Mesenchymal stem cell (in vitro differentiated cells and primary cell): ENCODE measurements around the gene SETX.

Experiments
- DNase-seq: peaks from one replicate; pipeline ENCODE4 v3.0.0-alpha.2; 2013
- H2AFZ ChIP-seq: one replicate; pipeline ENCODE4 v1.6.1; 2013; ENCODE audit warnings: low read depth, mild to moderate bottlenecking, control low read depth, inconsistent platforms, low read length, moderate library complexity
- H2AK5ac ChIP-seq: 2 replicates; pipeline ENCODE4 v1.6.1; 2013; ENCODE audit warnings: low read length, moderate library complexity, mild to moderate bottlenecking, inconsistent platforms; ENCODE audit not compliant: severe bottlenecking
- H2BK120ac ChIP-seq: one replicate; pipeline ENCODE4 v1.6.1; 2013; ENCODE audit warnings: low read depth, mild to moderate bottlenecking, inconsistent platforms, low read length, moderate library complexity
- H2BK12ac ChIP-seq, 2 experiments: one replicate each; pipeline ENCODE4 v1.6.1; 2013; ENCODE audit warnings: inconsistent platforms in 2 of 2, low read length in 2 of 2, mild to moderate bottlenecking in 2 of 2, moderate library complexity in 2 of 2, control low read depth in 1 of 2
- H2BK15ac ChIP-seq: one replicate; pipeline ENCODE4 v1.6.1; 2013; ENCODE audit warnings: mild to moderate bottlenecking, low read depth, inconsistent platforms; ENCODE audit not compliant: poor library complexity, severe bottlenecking
- H2BK5ac ChIP-seq: 2 replicates; pipeline ENCODE4 v1.6.1; 2013; ENCODE audit warnings: low read depth, mild to moderate bottlenecking, low read length, control low read depth, inconsistent platforms; ENCODE audit not compliant: poor library complexity, severe bottlenecking
- H3K14ac ChIP-seq, 2 experiments: one replicate each; pipeline ENCODE4 v1.6.1; 2013; ENCODE audit warnings: inconsistent platforms in 2 of 2, low read length in 2 of 2, control low read depth in 1 of 2, mild to moderate bottlenecking in 1 of 2, moderate library complexity in 1 of 2
- H3K18ac ChIP-seq, 2 experiments: one replicate each; pipeline ENCODE4 v1.6.1; 2013; ENCODE audit warnings: inconsistent platforms in 2 of 2, low read length in 2 of 2, control low read depth in 1 of 2, low read depth in 1 of 2, mild to moderate bottlenecking in 1 of 2
- H3K23ac ChIP-seq, 2 experiments: one replicate each; pipeline ENCODE4 v1.6.1; 2013; ENCODE audit warnings: inconsistent platforms in 2 of 2, low read length in 2 of 2, mild to moderate bottlenecking in 2 of 2, moderate library complexity in 2 of 2, control low read depth in 1 of 2
- H3K27ac ChIP-seq: 2 replicates; pipeline ENCODE4 v1.5.1; 2013; ENCODE audit warnings: mild to moderate bottlenecking, moderate library complexity, low read length, control low read depth, inconsistent platforms; ENCODE audit not compliant: poor library complexity, severe bottlenecking
- H3K27me3 ChIP-seq, 2 experiments: 2 replicates each; pipeline versions ENCODE4 v1.6.1 to v1.7.0; 2013; ENCODE audit warnings: low read length in 2 of 2, mild to moderate bottlenecking in 2 of 2, moderate library complexity in 2 of 2, control low read depth in 1 of 2, inconsistent platforms in 1 of 2; ENCODE audit not compliant: control insufficient read depth in 1 of 2, insufficient read depth in 1 of 2
- H3K36me3 ChIP-seq, 2 experiments: 2 replicates each; pipeline versions ENCODE4 v1.6.1 to v1.7.0; 2013; ENCODE audit warnings: low read length in 2 of 2, control low read depth in 1 of 2, inconsistent platforms in 1 of 2, low read depth in 1 of 2, mild to moderate bottlenecking in 1 of 2; ENCODE audit not compliant: insufficient read depth in 2 of 2, control insufficient read depth in 1 of 2
- H3K4ac ChIP-seq, 2 experiments: one replicate each; pipeline ENCODE4 v1.6.1; 2013; ENCODE audit warnings: inconsistent platforms in 2 of 2, low read length in 2 of 2, mild to moderate bottlenecking in 2 of 2, moderate library complexity in 2 of 2, control low read depth in 1 of 2, low read depth in 1 of 2
- H3K4me1 ChIP-seq: 2 replicates; pipeline ENCODE4 v1.6.1; 2013; ENCODE audit warnings: low read depth, low read length, control low read depth; ENCODE audit not compliant: control insufficient read depth, insufficient read depth
- H3K4me2 ChIP-seq: 2 replicates; pipeline ENCODE4 v1.6.1; 2013; ENCODE audit warnings: low read length, mild to moderate bottlenecking, inconsistent platforms; ENCODE audit not compliant: poor library complexity, severe bottlenecking
- H3K4me3 ChIP-seq, 2 experiments: 2 replicates each; pipeline versions ENCODE4 v1.5.1 to v1.7.0; 2013; ENCODE audit warnings: low read length in 2 of 2, mild to moderate bottlenecking in 2 of 2, control low read depth in 1 of 2, low read depth in 1 of 2; ENCODE audit not compliant: insufficient read depth in 1 of 2
- H3K79me1 ChIP-seq: replicated peaks from 2 replicates; pipeline ENCODE4 v1.6.1; 2013; ENCODE audit warnings: mild to moderate bottlenecking, control low read depth, low read length, inconsistent platforms; ENCODE audit not compliant: poor library complexity, severe bottlenecking
- H3K9ac ChIP-seq: 2 replicates; pipeline ENCODE4 v1.7.0; 2013; ENCODE audit warnings: mild to moderate bottlenecking, low read length, moderate library complexity
- H3K9me3 ChIP-seq: 2 replicates; pipeline ENCODE4 v1.7.0; 2013; ENCODE audit warnings: mild to moderate bottlenecking, low read length; ENCODE audit not compliant: control insufficient read depth
- H4K8ac ChIP-seq: one replicate; pipeline ENCODE4 v1.6.1; 2013; ENCODE audit warnings: inconsistent platforms, mild to moderate bottlenecking, low read length, moderate library complexity
- H4K91ac ChIP-seq: one replicate; pipeline ENCODE4 v1.6.1; 2013; ENCODE audit warnings: mild to moderate bottlenecking, low read length, inconsistent platforms
- WGBS: methylation state at CpG from one replicate; pipeline ENCODE4 v1.1.7; 2013; ENCODE audit warnings: mixed read lengths; 5-methylcytosine and 5-hydroxymethylcytosine counted together

The SETX gene

DNA sequence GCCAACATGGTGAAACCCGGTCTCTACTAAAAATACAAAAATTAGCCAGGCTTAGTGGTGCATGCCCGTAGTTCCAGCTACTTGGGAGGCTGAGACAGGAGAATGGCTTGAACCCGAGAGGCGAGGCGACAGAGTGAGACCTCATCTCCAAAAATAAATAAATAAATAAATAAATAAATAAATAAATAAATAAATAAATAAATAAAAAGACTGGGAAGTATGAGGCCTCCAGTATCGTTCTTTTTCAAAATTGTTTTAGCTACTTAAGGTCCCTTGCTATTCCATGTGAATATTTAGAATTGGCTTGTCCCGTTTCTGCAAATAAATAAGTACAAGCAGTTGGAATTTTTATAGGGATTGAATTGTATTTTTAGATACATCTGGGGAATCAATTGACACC, 3.0 kb upstream of the SETX start:
- WGBS: 100% methylated on average over 2 of the region's 7 CpGs

DNA sequence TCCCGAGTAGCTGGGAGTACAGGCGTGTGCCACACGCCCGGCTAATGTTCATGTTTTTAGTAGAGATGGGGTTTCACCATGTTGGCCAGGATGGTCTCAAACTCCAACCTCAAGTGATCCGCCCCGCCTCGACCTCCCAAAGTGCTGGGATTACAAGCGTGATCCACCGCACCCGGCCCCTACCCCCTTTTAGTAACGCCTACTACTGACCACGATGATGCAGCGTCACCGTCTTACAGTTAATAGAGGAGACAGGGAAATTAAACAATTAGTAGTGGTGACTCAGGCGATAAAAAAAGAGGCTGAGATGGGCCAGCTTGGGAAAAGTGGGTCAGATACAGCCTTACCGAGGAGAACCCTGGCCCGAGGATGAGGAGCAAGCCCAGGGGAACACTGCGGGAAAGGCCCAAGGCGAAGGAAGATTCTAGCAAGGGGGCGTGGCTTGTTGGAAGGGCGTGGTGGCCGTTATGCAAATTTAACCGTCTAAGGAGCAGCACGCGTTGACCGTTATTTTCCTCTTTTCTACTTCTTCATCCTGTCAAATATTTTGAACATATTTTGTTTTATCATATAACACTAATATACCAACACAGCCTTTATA, 1.6 kb upstream of the SETX start:
- Histone ChIP-seq H2BK5ac (no peak overlapping the region), H2BK12ac (peak overlapping the region in 1 of 2 experiments; percentile 10), H3K9ac (no peak overlapping the region), H3K79me1 (peaks cover 4% of the 10 kb centered on the region), H2BK15ac (no peak overlapping the region), H3K4me1 (peaks cover 8% of the 10 kb centered on the region), H4K91ac (no peak overlapping the region), H4K8ac (no peak overlapping the region), H3K36me3 (peaks cover 0 to 20% of the 10 kb centered on the region in 2 experiments), H3K23ac (no peak overlapping the region), H3K18ac (no peak overlapping the region), H3K4ac (no peak overlapping the region), H3K14ac (no peak overlapping the region), H3K27me3 (no peaks in the 10 kb centered on the region), H2AFZ (no peak overlapping the region), H2AK5ac (no peak overlapping the region), H2BK120ac (no peak overlapping the region), H3K4me3 (no peak overlapping the region), H3K27ac (no peak overlapping the region), H3K4me2 (no peak overlapping the region), H3K9me3 (no peaks in the 10 kb centered on the region)
- DNase-seq: no peak
- WGBS: 98% methylated on average over 26 of the region's 26 CpGs

More for the DNA sequence above, 3.0 kb upstream of the SETX start:
- H4K8ac ChIP-seq: no peak overlapping the region
- H4K91ac ChIP-seq: no peak overlapping the region
- H3K23ac ChIP-seq: no peak overlapping the region
- no peaks in the 10 kb centered on the region for H3K9me3 ChIP-seq
- no peak overlapping the region for H3K9ac ChIP-seq
- no peak overlapping the region for H2BK12ac ChIP-seq
- no peak overlapping the region for H3K18ac ChIP-seq
- no peak overlapping the region for H3K4me3 ChIP-seq
- no peak overlapping the region for H3K14ac ChIP-seq
- H3K4ac ChIP-seq: no peak overlapping the region
- DNase-seq: no peak
- no peak overlapping the region for H2BK120ac ChIP-seq
- no peak overlapping the region for H3K27ac ChIP-seq
- peaks cover 4% of the 10 kb centered on the region for H3K79me1 ChIP-seq
- no peak overlapping the region for H2AFZ ChIP-seq
- H3K27me3 ChIP-seq: no peaks in the 10 kb centered on the region
- no peak overlapping the region for H2BK5ac ChIP-seq
- peaks cover 0 to 6% of the 10 kb centered on the region in 2 experiments for H3K36me3 ChIP-seq
- no peak overlapping the region for H2BK15ac ChIP-seq
- H3K4me2 ChIP-seq: no peak overlapping the region
- peaks cover 6% of the 10 kb centered on the region for H3K4me1 ChIP-seq
- no peak overlapping the region for H2AK5ac ChIP-seq

DNA sequence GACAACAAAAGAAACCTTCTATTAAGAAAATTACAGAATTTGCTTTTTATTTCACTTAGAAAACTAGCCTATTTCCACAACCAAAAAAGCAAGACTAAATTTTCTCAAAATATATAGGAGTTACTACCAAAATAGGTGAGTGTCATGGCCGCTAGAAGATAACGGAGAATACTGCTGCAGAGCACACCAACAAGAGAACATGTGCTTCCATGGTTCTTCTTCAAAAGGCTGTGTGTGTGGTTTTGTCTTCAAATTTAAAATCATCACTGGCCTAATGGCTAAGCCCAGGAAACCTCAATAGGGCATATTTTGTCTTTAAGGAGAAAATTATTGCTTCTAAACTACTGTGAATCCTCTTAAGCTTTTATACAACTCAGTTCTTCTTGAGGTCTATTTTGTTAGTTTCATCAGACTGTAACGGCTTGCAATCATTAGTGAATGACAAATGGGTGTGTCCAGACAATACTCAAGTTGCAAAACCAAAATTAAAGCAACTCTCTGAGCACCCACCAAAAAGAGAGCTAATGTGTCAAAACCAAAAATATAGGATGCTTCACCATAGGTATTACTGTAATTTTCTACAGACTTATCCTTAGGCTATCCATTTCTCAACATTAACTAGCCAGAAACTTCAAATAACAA, 3.3 kb downstream of the SETX start:
- 95% methylated on average over 3 of the region's 3 CpGs for WGBS
- H2AK5ac ChIP-seq: no peak overlapping the region
- no peak overlapping the region for H3K18ac ChIP-seq
- H3K79me1 ChIP-seq: peaks cover 9% of the 10 kb centered on the region
- H3K4ac ChIP-seq: no peak overlapping the region
- H2BK12ac ChIP-seq: no peak overlapping the region
- no peak overlapping the region for H3K4me2 ChIP-seq
- H2AFZ ChIP-seq: no peak overlapping the region
- peak overlapping the region in 1 of 2 experiments; percentile 72 for H3K4me3 ChIP-seq
- H3K36me3 ChIP-seq: peaks cover 23 to 67% of the 10 kb centered on the region in 2 experiments
- H3K4me1 ChIP-seq: peaks cover 8% of the 10 kb centered on the region
- no peak overlapping the region for H3K27ac ChIP-seq
- no peak overlapping the region for H2BK15ac ChIP-seq
- H3K23ac ChIP-seq: no peak overlapping the region
- H3K9me3 ChIP-seq: no peaks in the 10 kb centered on the region
- H3K9ac ChIP-seq: peak overlapping the region; percentile 70
- no peak overlapping the region for H2BK120ac ChIP-seq
- DNase-seq: no peak
- H3K14ac ChIP-seq: no peak overlapping the region
- H3K27me3 ChIP-seq: no peaks in the 10 kb centered on the region
- no peak overlapping the region for H4K91ac ChIP-seq
- H4K8ac ChIP-seq: no peak overlapping the region
- H2BK5ac ChIP-seq: no peak overlapping the region

DNA sequence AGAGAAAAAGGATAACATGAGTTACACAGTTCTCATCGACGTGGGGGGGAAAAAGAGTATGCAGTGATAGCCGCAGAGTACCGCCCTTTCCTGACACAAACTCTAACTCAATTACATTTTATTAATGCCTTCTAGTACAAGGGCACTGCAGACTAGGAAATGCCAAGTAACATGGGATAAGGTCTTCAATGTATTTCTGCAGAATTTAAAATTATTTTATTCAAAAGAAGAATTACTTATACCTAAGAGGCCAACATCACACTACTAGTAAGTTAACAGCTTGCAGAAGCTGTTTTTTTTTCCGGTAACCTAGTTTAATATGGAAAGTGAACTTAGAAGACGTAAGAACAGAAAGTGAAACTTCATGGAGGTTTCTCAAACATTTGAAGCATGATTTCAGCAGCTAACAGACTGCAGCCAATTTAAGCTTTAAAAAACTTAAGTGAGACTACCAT, 3.9 kb downstream of the SETX start:
- H3K4me3 ChIP-seq: peak overlapping the region in 1 of 2 experiments; percentile 72
- H3K36me3 ChIP-seq: peaks cover 25 to 73% of the 10 kb centered on the region in 2 experiments
- H3K27ac ChIP-seq: no peak overlapping the region
- no peak overlapping the region for H2AFZ ChIP-seq
- H4K91ac ChIP-seq: no peak overlapping the region
- H3K79me1 ChIP-seq: peaks cover 10% of the 10 kb centered on the region
- H2AK5ac ChIP-seq: no peak overlapping the region
- H2BK12ac ChIP-seq: no peak overlapping the region
- no peak overlapping the region for H3K23ac ChIP-seq
- H2BK120ac ChIP-seq: no peak overlapping the region
- H3K14ac ChIP-seq: no peak overlapping the region
- H3K4me2 ChIP-seq: no peak overlapping the region
- H2BK15ac ChIP-seq: no peak overlapping the region
- DNase-seq: peak; percentile 50
- no peak overlapping the region for H2BK5ac ChIP-seq
- no peak overlapping the region for H3K4ac ChIP-seq
- no peak overlapping the region for H4K8ac ChIP-seq
- WGBS: 100% methylated on average over 2 of the region's 6 CpGs
- no peaks in the 10 kb centered on the region for H3K27me3 ChIP-seq
- H3K18ac ChIP-seq: no peak overlapping the region
- peaks cover 8% of the 10 kb centered on the region for H3K4me1 ChIP-seq
- H3K9ac ChIP-seq: peak overlapping the region; percentile 70
- no peaks in the 10 kb centered on the region for H3K9me3 ChIP-seq
